K562 (cell line): Measurements from ENCODE around the gene CDX1. TPM values are rescaled to one million over a fixed set of nuclear protein-coding genes. Genes with fewer than 3 reads are reported as not detected.

Experiments
- ATAC-seq: fragments of 200-7000 bp; cut with Tn5 transposase; 3 replicates; pipeline ENCODE4 v1.9.1; 2020; ENCODE audit warnings: moderate library complexity
- BruUV-seq: library from RNA; stranded (reverse); fragments of 400-500 nt; replicated peaks from 2 replicates; lab custom pipeline; 2021; lab: Mats Ljungman, UMichigan
- CTCF ChIA-PET: fragments of 300-600 bp; formaldehyde crosslinking; extraction: SDS; loops from one replicate; lab custom pipeline; 2021; ENCODE audit warnings: low intra/inter-chr PET ratio; lab: Yijun Ruan, JAX
- POLR2A ChIA-PET: fragments of 300-600, 350-650 bp; sonication (Branson Sonifier 250); formaldehyde crosslinking; extraction: SDS; loops from one replicate; lab custom pipeline; 2021; ENCODE audit warnings: antibody characterized with exemption, inconsistent platforms; lab: Yijun Ruan, JAX
- DNase-seq, 4 experiments: peaks; one replicate each; pipeline versions ENCODE4 v3.0.0 to v3.0.0-alpha.2; 2011 to 2018; ENCODE audit warnings: low spot score in 3 of 4, mixed read lengths in 3 of 4; ENCODE audit errors: extremely low read depth in 1 of 4
- FAIRE-seq: peaks from 2 replicates; lab custom pipeline; 2011; peaks lifted over from hg19 to GRCh38; lab: Jason Lieb, UNC
- H2AFZ ChIP-seq: 2 replicates; pipeline ENCODE4 v1.6.0; 2011; ENCODE audit warnings: low read depth, low read length, control low read depth, inconsistent platforms
- H3K27ac ChIP-seq: fragments of 200-600 bp; 3 replicates; pipeline ENCODE4 v1.8.0; 2011; ENCODE audit warnings: low read depth, mild to moderate bottlenecking, control low read depth, inconsistent platforms, low read length, moderate library complexity, mixed read lengths; ENCODE audit errors: extremely low read depth
- H3K27me3 ChIP-seq, 2 experiments: fragments of 300-600 bp in 1 of 2; 2 replicates in 1 of 2; 3 replicates in 1 of 2; pipeline versions ENCODE4 v1.6.0 to v1.8.0; 2011; ENCODE audit warnings: inconsistent platforms in 2 of 2, low read length in 2 of 2, mild to moderate bottlenecking in 1 of 2, mixed read lengths in 1 of 2, moderate library complexity in 1 of 2; ENCODE audit not compliant: control insufficient read depth in 2 of 2, insufficient read depth in 2 of 2
- H3K36me3 ChIP-seq: fragments of 300-600 bp; 3 replicates; pipeline ENCODE4 v1.8.0; 2011; ENCODE audit warnings: mild to moderate bottlenecking, low read length, inconsistent platforms; ENCODE audit not compliant: control insufficient read depth, insufficient read depth
- H3K4me1 ChIP-seq, 2 experiments: fragments of 200-600 bp in 1 of 2; replicated peaks in 1 of 2; 2 replicates in 1 of 2; 3 replicates in 1 of 2; pipeline versions ENCODE4 v1.5.1 to v1.8.0; 2011; ENCODE audit warnings: inconsistent platforms in 2 of 2, low read length in 2 of 2, mild to moderate bottlenecking in 1 of 2, mixed read lengths in 1 of 2, moderate library complexity in 1 of 2; ENCODE audit not compliant: control insufficient read depth in 2 of 2, insufficient read depth in 2 of 2
- H3K4me2 ChIP-seq: 2 replicates; pipeline ENCODE4 v1.6.1; 2011; ENCODE audit warnings: low read length, control low read depth, inconsistent platforms, mixed read lengths; ENCODE audit not compliant: insufficient read depth
- H3K4me3 ChIP-seq: fragments of 200-600 bp; sonication (generic), shearing (Covaris generic); 2 replicates; pipeline ENCODE4 v1.5.1; 2016; ENCODE audit warnings: control low read depth, inconsistent platforms
- H3K79me2 ChIP-seq: fragments of 200-600 bp; 3 replicates; pipeline ENCODE4 v1.8.0; 2011; ENCODE audit warnings: low read length, inconsistent platforms; ENCODE audit not compliant: control insufficient read depth, insufficient read depth
- H3K9ac ChIP-seq, 2 experiments: 2 replicates each; pipeline versions ENCODE4 v1.6.0 to v1.6.1; 2011; ENCODE audit warnings: low read depth in 2 of 2, low read length in 2 of 2, control low read depth in 1 of 2, inconsistent platforms in 1 of 2, mild to moderate bottlenecking in 1 of 2, mixed read lengths in 1 of 2; ENCODE audit not compliant: insufficient read depth in 1 of 2
- H3K9me1 ChIP-seq: one replicate; pipeline ENCODE4 v1.6.0; 2011; ENCODE audit warnings: inconsistent platforms, mild to moderate bottlenecking, low read length, moderate library complexity; ENCODE audit not compliant: control insufficient read depth, insufficient read depth
- H3K9me3 ChIP-seq: replicated peaks from 2 replicates; pipeline ENCODE4 v1.5.1; 2011; ENCODE audit warnings: low read depth, low read length, inconsistent platforms; ENCODE audit not compliant: control insufficient read depth, insufficient read depth
- H4K20me1 ChIP-seq: replicated peaks from 2 replicates; pipeline ENCODE4 v1.6.1; 2011; ENCODE audit warnings: low read length, inconsistent platforms, mixed read lengths; ENCODE audit not compliant: control insufficient read depth, insufficient read depth
- ARID1B ChIP-seq: fragments of 450-650 bp; IDR thresholded peaks from 2 replicates; pipeline ENCODE4 v1.6.1; 2016; ENCODE audit warnings: antibody characterized with exemption, mild to moderate bottlenecking, inconsistent platforms
- BHLHE40 ChIP-seq: IDR thresholded peaks from 2 replicates; pipeline ENCODE4 v1.6.1; 2011; ENCODE audit warnings: low read length, improper control_type of control experiment
- CBFA2T3 ChIP-seq: fragments of 450-650 bp; IDR thresholded peaks from 2 replicates; pipeline ENCODE4 v1.6.1; 2017
- EP400 ChIP-seq: fragments of 450-650 bp; IDR thresholded peaks from 2 replicates; pipeline ENCODE4 v1.6.1; 2017; ENCODE audit warnings: antibody characterized with exemption, mild to moderate bottlenecking, moderate library complexity
- FIP1L1 ChIP-seq: fragments of 200-400 bp; formaldehyde crosslinking; IDR thresholded peaks from 2 replicates; pipeline ENCODE4 v1.6.1; 2018; ENCODE audit warnings: mild to moderate bottlenecking, low read depth, low read length; ENCODE audit not compliant: poor library complexity, severe bottlenecking
- MYC ChIP-seq, 2 experiments: fragments of 250-450 bp in 1 of 2; sonication (Bioruptor Pico) in 1 of 2; IDR thresholded peaks; 2 replicates each; pipeline versions ENCODE4 v1.5.1 to v1.6.1; 2012 to 2021; ENCODE audit warnings: low read depth in 2 of 2, borderline replicate concordance in 1 of 2, improper control_type of control experiment in 1 of 2, low read length in 1 of 2, mild to moderate bottlenecking in 1 of 2, moderate library complexity in 1 of 2
- PCBP1 ChIP-seq: fragments of 200-400 bp; formaldehyde crosslinking; IDR thresholded peaks from 2 replicates; pipeline ENCODE4 v1.6.1; 2018; ENCODE audit warnings: mild to moderate bottlenecking, low read depth, low read length; ENCODE audit not compliant: poor library complexity, severe bottlenecking
- UBTF ChIP-seq, 2 experiments: IDR thresholded peaks; 2 replicates each; pipeline ENCODE4 v1.6.1; 2012; ENCODE audit warnings: improper control_type of control experiment in 2 of 2, low read depth in 2 of 2, low read length in 2 of 2, borderline replicate concordance in 1 of 2
- ZNF589 ChIP-seq: fragments of 200-800 bp; sonication (Bioruptor generic); IDR thresholded peaks from 2 replicates; pipeline ENCODE4 v1.6.1; 2016; ENCODE audit warnings: low read depth, missing genetic modification characterization, missing compliant biosample characterization
- ZNF668 ChIP-seq: fragments of 250-450 bp; sonication (Bioruptor Pico); IDR thresholded peaks from 2 replicates; pipeline ENCODE4 v1.8.0; 2022; ENCODE audit warnings: mild to moderate bottlenecking, inconsistent platforms
- ZNF740 ChIP-seq, 3 experiments: fragments of 200-800 bp in 1 of 3; sonication (Bioruptor generic) in 1 of 3; sonication (generic) in 1 of 3; formaldehyde crosslinking in 1 of 3; IDR thresholded peaks; 2 replicates each; pipeline versions ENCODE4 v1.6.1 to v1.8.0; 2016 to 2022; ENCODE audit warnings: mild to moderate bottlenecking in 2 of 3, missing compliant biosample characterization in 2 of 3, missing genetic modification characterization in 2 of 3, missing genetic modification reagents in 1 of 3
- WGBS: fragments of 100-300 bp; shearing (Covaris generic); methylation state at CpG from one replicate; pipeline ENCODE4 v1.1.6; 2016; ENCODE audit warnings: low coverage, mixed read lengths; ENCODE audit not compliant: insufficient coverage; ENCODE audit errors: missing lambda C conversion rate; 5-methylcytosine and 5-hydroxymethylcytosine counted together
- in situ Hi-C: fragments of 300-500 bp; cut with MboI; formaldehyde crosslinking; loops from 4 replicates; pipeline ENCODE4 v1.15.0; 2018; ENCODE audit warnings: inconsistent platforms, mixed read lengths
- intact Hi-C: fragments of 100-400 bp; cut with micrococcal nuclease; formaldehyde crosslinking; loops from 2 replicates; pipeline ENCODE4 v1.14.2; 2022
- polyA plus RNA-seq, 8 experiments: library from polyadenylated mRNA; depleted of rRNA in 4 of 8; stranded (reverse) in 5 of 8; unstranded in 3 of 8; fragments of >200 nt; fragmentation: Nextera tagmentation in 2 of 8; fragmentation: Illumina TruSeq in 1 of 8; extraction: Ambion mirVana in 2 of 8; extraction: Trizol in 1 of 8; gene quantifications; 2 replicates each; pipeline versions ENCODE4 v1.2.1 to v1.2.3, GENCODE V29; 2011 to 2014; ENCODE audit warnings: inconsistent platforms in 1 of 8, missing spikeins in 1 of 8
- total RNA-seq, 7 experiments: library from RNA; depleted of rRNA in 6 of 7; stranded (reverse); fragments of >200 nt in 6 of 7; fragmentation: Illumina TruSeq in 2 of 7; extraction: Trizol in 2 of 7; gene quantifications; 2 replicates each; pipeline versions ENCODE4 v1.2.1 to v1.2.3, GENCODE V29; 2011 to 2021; ENCODE audit warnings: low replicate concordance in 1 of 7
- TF ChIP-seq, protein P1 (sequence below): fragments of 250-450 bp; sonication (Bioruptor Pico); IDR thresholded peaks from 2 replicates; pipeline ENCODE4 v1.4.0; 2020; ENCODE audit warnings: mild to moderate bottlenecking, moderate library complexity

Gene CDX1
- total and polyA plus RNA-seq, 9 of the 15 experiments (the other 6 are each of a cell fraction or from before 2014, with no cell fraction given): 0.06 to 0.16 TPM; not detected in 7

DNA sequence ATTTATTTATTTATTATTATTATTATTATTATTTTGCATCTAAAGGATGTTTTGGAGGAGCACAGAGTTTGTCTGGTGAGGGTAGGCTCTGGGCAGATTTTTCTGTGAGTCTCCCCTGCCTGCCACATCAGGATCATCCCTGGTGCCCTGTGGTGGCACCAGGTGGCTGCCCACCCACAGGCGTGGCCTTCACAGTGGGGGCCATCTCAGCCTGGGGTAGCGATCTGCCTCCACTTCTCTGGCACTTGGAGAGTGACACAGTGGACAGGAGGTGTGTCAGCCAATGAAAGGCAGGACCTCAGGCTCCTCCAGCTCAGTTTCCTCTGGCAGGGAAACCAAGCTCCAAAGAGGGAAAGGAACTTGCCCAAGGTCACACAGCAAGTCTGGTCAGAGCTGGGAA is 53.3 kb downstream of the CDX1 start (continued):
- TF ChIP-seq UBTF (IDR thresholded peaks at IDR 0.05; ENCODE audit: borderline replicate concordance in 1 of 2, low read depth in 2 of 2, low read length in 2 of 2) (no peak), BHLHE40 (no peak), PCBP1 (no peak), FIP1L1 (no peak)
- TF ChIP-seq, all 486 proteins: peak for 0

GRCh38 chr5:150221471-150221870 is 54.9 kb downstream of the CDX1 start:
- intact Hi-C loops: no loop called here
- ChIA-PET POLR2A (interaction anchor here (1.0 kb wide), 1 partner anchor 16 kb away, joined by 3 read pairs; no protein-coding TSS in a partner anchor), CTCF (interaction anchor here (0.6 kb wide), 1 partner anchor 94 kb away, joined by 6 read pairs; no protein-coding TSS in a partner anchor)
- no peak for TF ChIP-seq ZNF668
- TF ChIP-seq ZNF740 (CRISPR knock-in tag; IDR thresholded peaks at IDR 0.05): no peak
- TF ChIP-seq ZNF740 (tag; IDR thresholded peaks at IDR 0.05): no peak
- TF ChIP-seq MYC (IDR thresholded peaks at IDR 0.05; ENCODE audit: low read depth, low read length): no peak
- TF ChIP-seq MYC (CRISPR knock-in tag; IDR thresholded peaks at IDR 0.05; ENCODE audit: borderline replicate concordance, low read depth): no peak
- TF ChIP-seq EP400: no peak
- no peak for TF ChIP-seq CBFA2T3
- TF ChIP-seq, protein P1, sequence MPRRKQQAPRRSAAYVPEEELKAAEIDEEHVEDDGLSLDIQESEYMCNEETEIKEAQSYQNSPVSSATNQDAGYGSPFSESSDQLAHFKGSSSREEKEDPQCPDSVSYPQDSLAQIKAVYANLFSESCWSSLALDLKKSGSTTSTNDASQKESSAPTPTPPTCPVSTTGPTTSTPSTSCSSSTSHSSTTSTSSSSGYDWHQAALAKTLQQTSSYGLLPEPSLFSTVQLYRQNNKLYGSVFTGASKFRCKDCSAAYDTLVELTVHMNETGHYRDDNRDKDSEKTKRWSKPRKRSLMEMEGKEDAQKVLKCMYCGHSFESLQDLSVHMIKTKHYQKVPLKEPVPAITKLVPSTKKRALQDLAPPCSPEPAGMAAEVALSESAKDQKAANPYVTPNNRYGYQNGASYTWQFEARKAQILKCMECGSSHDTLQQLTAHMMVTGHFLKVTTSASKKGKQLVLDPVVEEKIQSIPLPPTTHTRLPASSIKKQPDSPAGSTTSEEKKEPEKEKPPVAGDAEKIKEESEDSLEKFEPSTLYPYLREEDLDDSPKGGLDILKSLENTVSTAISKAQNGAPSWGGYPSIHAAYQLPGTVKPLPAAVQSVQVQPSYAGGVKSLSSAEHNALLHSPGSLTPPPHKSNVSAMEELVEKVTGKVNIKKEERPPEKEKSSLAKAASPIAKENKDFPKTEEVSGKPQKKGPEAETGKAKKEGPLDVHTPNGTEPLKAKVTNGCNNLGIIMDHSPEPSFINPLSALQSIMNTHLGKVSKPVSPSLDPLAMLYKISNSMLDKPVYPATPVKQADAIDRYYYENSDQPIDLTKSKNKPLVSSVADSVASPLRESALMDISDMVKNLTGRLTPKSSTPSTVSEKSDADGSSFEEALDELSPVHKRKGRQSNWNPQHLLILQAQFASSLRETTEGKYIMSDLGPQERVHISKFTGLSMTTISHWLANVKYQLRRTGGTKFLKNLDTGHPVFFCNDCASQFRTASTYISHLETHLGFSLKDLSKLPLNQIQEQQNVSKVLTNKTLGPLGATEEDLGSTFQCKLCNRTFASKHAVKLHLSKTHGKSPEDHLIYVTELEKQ (CRISPR knock-in tag): no peak
- TF ChIP-seq ARID1B: no peak
- no peak for TF ChIP-seq ZNF589 (CRISPR knock-in tag)

More at GRCh38 chr5:150221471-150221870, 54.9 kb downstream of the CDX1 start:
- no peaks in the 10 kb centered on the region; a peak in 1 of 5 replicates for H3K4me1 ChIP-seq
- FAIRE-seq (no peak), ATAC-seq (no peak), DNase-seq (no peak)
- H3K4me3 ChIP-seq: no peak overlapping the region
- H3K27ac ChIP-seq: no peak overlapping the region
- H2AFZ ChIP-seq: no peak overlapping the region
- H3K9me1 ChIP-seq: no peaks in the 10 kb centered on the region
- 2% methylated on average over 5 of the region's 5 CpGs for WGBS
- H4K20me1 ChIP-seq: peaks cover 8% of the 10 kb centered on the region; the same call in 1 of the 2 replicates
- BruUV-seq: no TSS peak
- H3K9ac ChIP-seq: no peak overlapping the region
- H3K79me2 ChIP-seq: no peaks in the 10 kb centered on the region
- H3K4me2 ChIP-seq: no peak overlapping the region
- no peaks in the 10 kb centered on the region for H3K9me3 ChIP-seq
- H3K27me3 ChIP-seq: peaks cover 13 to 28% of the 10 kb centered on the region in 2 experiments; a peak in 4 of 5 replicates
- no peaks in the 10 kb centered on the region for H3K36me3 ChIP-seq
- in situ Hi-C loops: loop anchor here (5.0 kb wide), 1 partner anchor 94 kb away; no protein-coding TSS in a partner anchor
